HepG2 (cell line): ENCODE results near the gene MICOS13. TPM values are rescaled to one million over a fixed set of nuclear protein-coding genes. Genes with fewer than 3 reads are reported as not detected.

Experiments used
- ATAC-seq: fragments of 200-7000 bp; cut with Tn5 transposase; 3 replicates; pipeline ENCODE4 v1.9.1; 2020; ENCODE audit warnings: mild to moderate bottlenecking, moderate library complexity
- BruUV-seq: library from RNA; stranded (reverse); fragments of 400-500 nt; replicated peaks from 2 replicates; lab custom pipeline; 2021; lab: Mats Ljungman, UMichigan
- CTCF ChIA-PET: fragments of 300-600 bp; formaldehyde crosslinking; extraction: SDS; loops from one replicate; lab custom pipeline; 2021; ENCODE audit warnings: low total read pairs, inconsistent platforms, low intra/inter-chr PET ratio; lab: Yijun Ruan, JAX
- POLR2A ChIA-PET: fragments of 350-600 bp; sonication (Branson Sonifier 250); formaldehyde crosslinking; loops from one replicate; lab custom pipeline; 2020; ENCODE audit warnings: antibody characterized with exemption, inconsistent platforms; lab: Yijun Ruan, JAX
- DNase-seq: peaks from one replicate; pipeline ENCODE4 v3.0.0-alpha.2; 2015; ENCODE audit warnings: low spot score
- FAIRE-seq: peaks from 3 replicates; lab custom pipeline; 2011; peaks lifted over from hg19 to GRCh38; lab: Jason Lieb, UNC
- H2AFZ ChIP-seq: one replicate; pipeline ENCODE4 v1.6.1; 2011; ENCODE audit warnings: low read length, inconsistent platforms
- H3K27ac ChIP-seq: fragments of 300-600 bp; 3 replicates; pipeline ENCODE4 v1.8.0; 2011; ENCODE audit warnings: mixed run types, mild to moderate bottlenecking, mixed read lengths, low read length, inconsistent platforms; ENCODE audit not compliant: insufficient read depth; ENCODE audit errors: extremely low read length
- H3K27me3 ChIP-seq, 2 experiments: fragments of 200-600 bp in 1 of 2; 2 replicates in 1 of 2; 3 replicates in 1 of 2; pipeline versions ENCODE4 v1.6.0 to v1.8.0; 2011; ENCODE audit warnings: low read length in 2 of 2, mild to moderate bottlenecking in 2 of 2, moderate library complexity in 2 of 2, inconsistent platforms in 1 of 2; ENCODE audit not compliant: insufficient read depth in 2 of 2, control insufficient read depth in 1 of 2
- H3K36me3 ChIP-seq, 2 experiments: fragments of 200-600 bp in 1 of 2; replicated peaks in 1 of 2; 2 replicates in 1 of 2; 3 replicates in 1 of 2; pipeline versions ENCODE4 v1.5.1 to v1.8.0; 2011; ENCODE audit warnings: low read length in 2 of 2, inconsistent platforms in 1 of 2; ENCODE audit not compliant: insufficient read depth in 2 of 2, control insufficient read depth in 1 of 2
- H3K4me1 ChIP-seq: 2 replicates; pipeline ENCODE4 v1.5.1; 2012; ENCODE audit warnings: low read length, inconsistent platforms; ENCODE audit not compliant: insufficient read depth
- H3K4me2 ChIP-seq: 2 replicates; pipeline ENCODE4 v1.6.0; 2011; ENCODE audit warnings: low read depth, low read length, inconsistent platforms
- H3K4me3 ChIP-seq, 3 experiments: fragments of 200-600 bp in 1 of 3; sonication (generic), shearing (Covaris generic) in 1 of 3; replicated peaks in 1 of 3; 2 replicates each; pipeline ENCODE4 v1.5.1; 2011 to 2016; ENCODE audit warnings: low read length in 3 of 3, inconsistent platforms in 2 of 3, low read depth in 2 of 3, mild to moderate bottlenecking in 2 of 3, control low read depth in 1 of 3, mixed read lengths in 1 of 3; ENCODE audit not compliant: insufficient read depth in 1 of 3
- H3K79me2 ChIP-seq: one replicate; pipeline ENCODE4 v1.6.1; 2011; ENCODE audit warnings: low read length, inconsistent platforms; ENCODE audit not compliant: insufficient read depth
- H3K9ac ChIP-seq: 2 replicates; pipeline ENCODE4 v1.6.0; 2011; ENCODE audit warnings: mild to moderate bottlenecking, low read depth, low read length, inconsistent platforms; ENCODE audit not compliant: insufficient read depth
- H3K9me3 ChIP-seq: 2 replicates; pipeline ENCODE4 v1.5.1; 2012; ENCODE audit warnings: mild to moderate bottlenecking, low read length
- H4K20me1 ChIP-seq: 2 replicates; pipeline ENCODE4 v1.6.0; 2011; ENCODE audit warnings: inconsistent platforms, mild to moderate bottlenecking, low read length, moderate library complexity; ENCODE audit not compliant: insufficient read depth
- AGO2 ChIP-seq: fragments of 200-400 bp; formaldehyde crosslinking; optimal IDR thresholded peaks from 2 replicates; pipeline ENCODE3; 2017; ENCODE audit warnings: mild to moderate bottlenecking, low read depth, low read length, moderate library complexity
- FOSL2 ChIP-seq: sonication (generic); formaldehyde crosslinking; IDR thresholded peaks from 2 replicates; pipeline ENCODE4 v1.4.0; 2020; ENCODE audit warnings: missing genetic modification reagents
- NONO ChIP-seq, 2 experiments: fragments of 450-650 bp in 1 of 2; sonication (generic) in 1 of 2; formaldehyde crosslinking in 1 of 2; IDR thresholded peaks in 1 of 2; conservative IDR thresholded peaks in 1 of 2; 2 replicates each; pipeline versions ENCODE4 v1.6.1 to v1.8.0; 2017 to 2022; ENCODE audit warnings: mild to moderate bottlenecking in 1 of 2, missing genetic modification reagents in 1 of 2, moderate library complexity in 1 of 2
- PAF1 ChIP-seq: IDR thresholded peaks from 2 replicates; pipeline ENCODE4 v1.6.1; 2016; ENCODE audit warnings: missing genetic modification reagents, missing compliant biosample characterization
- POLR2A ChIP-seq, 2 experiments: IDR thresholded peaks; 2 replicates each; pipeline ENCODE4 v1.6.1; 2011; ENCODE audit warnings: low read depth in 2 of 2, low read length in 2 of 2, mild to moderate bottlenecking in 1 of 2, moderate library complexity in 1 of 2; ENCODE audit not compliant: insufficient read depth in 1 of 2
- RBM39 ChIP-seq: fragments of 200-400 bp; formaldehyde crosslinking; IDR thresholded peaks from one replicate; pipeline ENCODE4 v1.6.1; 2018; ENCODE audit warnings: antibody characterized with exemption, mild to moderate bottlenecking, low read depth, low read length; ENCODE audit not compliant: poor library complexity, severe bottlenecking
- TAF1 ChIP-seq: sonication (generic); formaldehyde crosslinking; IDR thresholded peaks from 2 replicates; pipeline ENCODE4 v1.4.0; 2020; ENCODE audit warnings: missing genetic modification reagents
- ZBTB38 ChIP-seq: sonication (generic); formaldehyde crosslinking; IDR thresholded peaks from 2 replicates; pipeline ENCODE4 v1.5.1; 2020; ENCODE audit warnings: mild to moderate bottlenecking, missing genetic modification reagents
- ZNF121 ChIP-seq: sonication (generic); formaldehyde crosslinking; IDR thresholded peaks from 2 replicates; pipeline ENCODE4 v1.5.0; 2020; ENCODE audit warnings: mild to moderate bottlenecking, missing genetic modification reagents
- ZNF891 ChIP-seq: sonication (generic); formaldehyde crosslinking; IDR thresholded peaks from 2 replicates; pipeline ENCODE4 v1.5.0; 2020; ENCODE audit warnings: mild to moderate bottlenecking, missing genetic modification reagents
- ZSCAN25 ChIP-seq: sonication (generic); formaldehyde crosslinking; IDR thresholded peaks from 2 replicates; pipeline ENCODE4 v1.8.0; 2022; ENCODE audit warnings: mild to moderate bottlenecking, missing genetic modification reagents
- WGBS: methylation state at CpG from one replicate; pipeline ENCODE4 v1.1.6; 2017; ENCODE audit warnings: low lambda C conversion rate; 5-methylcytosine and 5-hydroxymethylcytosine counted together
- in situ Hi-C: cut with HindIII; loops from 2 replicates; pipeline ENCODE4 v1.10.0; 2017; ENCODE audit warnings: low pct_unique_long_range_greater_than_20kb; ENCODE audit not compliant: extremely low pct_ligation_motif_present
- intact Hi-C: fragments of 100-400 bp; cut with micrococcal nuclease; formaldehyde crosslinking; loops from one replicate; pipeline ENCODE4 v1.10.0; 2022; ENCODE audit not compliant: unreplicated experiment
- polyA plus RNA-seq, 8 experiments: library from polyadenylated mRNA; depleted of rRNA in 3 of 8; stranded (reverse) in 7 of 8; unstranded in 1 of 8; fragments of >200 nt; fragmentation: Illumina TruSeq in 4 of 8; extraction: Trizol in 4 of 8; gene quantifications; 2 replicates each; pipeline versions ENCODE4 v1.2.1 to v1.2.3, GENCODE V29; 2011 to 2016; ENCODE audit warnings: low read depth in 4 of 8, missing spikeins in 1 of 8, mixed read lengths in 1 of 8; ENCODE audit not compliant: insufficient read depth in 1 of 8
- total RNA-seq, 5 experiments: library from RNA; depleted of rRNA; stranded (reverse); fragments of >200 nt; fragmentation: Illumina TruSeq; extraction: Trizol; gene quantifications; 2 replicates each; pipeline ENCODE4 v1.2.3, GENCODE V29; 2016; ENCODE audit warnings: low read depth in 1 of 5
- TF ChIP-seq, protein P1 (sequence below): sonication (generic); formaldehyde crosslinking; IDR thresholded peaks from 2 replicates; pipeline ENCODE4 v1.5.0; 2020; ENCODE audit warnings: mild to moderate bottlenecking, missing genetic modification reagents
- TF ChIP-seq, protein P2 (sequence below): IDR thresholded peaks from 2 replicates; pipeline ENCODE4 v1.6.1; 2016; ENCODE audit warnings: low read depth, control low read depth

MICOS13 gene
- total and polyA plus RNA-seq, 2 of the 13 experiments (the other 11 are each of a cell fraction or from before 2014, with no cell fraction given) = 28.8 to 35.4 TPM

- Histone ChIP-seq H3K79me2 (peaks cover 34% of the 10 kb centered on the region), H3K9me3 (no peaks in the 10 kb centered on the region), H2AFZ (no peak overlapping the region), H4K20me1 (peaks cover 38% of the 10 kb centered on the region), H3K4me1 (peaks cover 24% of the 10 kb centered on the region; the same call in 1 of the 2 replicates), H3K4me2 (peak overlapping the region; percentile 79), H3K36me3 (peaks cover 24 to 58% of the 10 kb centered on the region in 2 experiments), H3K27ac (peak overlapping the region; percentile 16), H3K4me3 (peak overlapping the region; percentile 88 to 94 (median 89); a peak in 5 of 6 replicates), H3K9ac (peak overlapping the region; percentile 94), H3K27me3 (no peaks in the 10 kb centered on the region; a peak in 1 of 5 replicates)
- ChIA-PET POLR2A (interaction anchor here (1.3 to 3.7 kb wide), 4 partner anchors 14 to 27 kb away, joined by 3 to 95 read pairs (median 6); partner anchors contain the start of genes CATSPERD and LONP1), CTCF (no interaction called here)
- DNase-seq (no peak), FAIRE-seq (no peak), ATAC-seq (no peak)
- 94% methylated on average over 10 of the region's 42 CpGs for WGBS
- intact Hi-C loops (no loop called here), in situ Hi-C loops (no loop called here)
- BruUV-seq = no TSS peak
- TF ChIP-seq PAF1 (CRISPR knock-in tag) (peak; percentile 74; the same call in 1 of the 2 replicates), FOSL2 (CRISPR knock-in tag) (0 out of 2 replicates have a peak, but pooled peaks have one; percentile 4), ZNF891 (CRISPR knock-in tag) (peak; percentile 36; the same call in 1 of the 2 replicates), RBM39 (peak; percentile 78), NONO (IDR thresholded peaks at IDR 0.05) (no peak), NONO (CRISPR knock-in tag; conservative IDR thresholded peaks at IDR 0.05) (no peak), ZNF121 (CRISPR knock-in tag) (peak; percentile 10; the same call in 1 of the 2 replicates), AGO2 (peak; percentile 96), POLR2A (IDR thresholded peaks at IDR 0.05; ENCODE audit: insufficient read depth in 1 of 2, low read depth in 2 of 2, low read length in 2 of 2) (peak; percentile 43 to 58; a peak in 3 of 4 replicates), TAF1 (peak; percentile 33; the same call in 1 of the 2 replicates), ZBTB38 (CRISPR knock-in tag) (0 out of 2 replicates have a peak, but pooled peaks have one; percentile 68), ZSCAN25 (CRISPR knock-in tag) (peak; percentile 64; the same call in 1 of the 2 replicates)
- TF ChIP-seq, protein P1, sequence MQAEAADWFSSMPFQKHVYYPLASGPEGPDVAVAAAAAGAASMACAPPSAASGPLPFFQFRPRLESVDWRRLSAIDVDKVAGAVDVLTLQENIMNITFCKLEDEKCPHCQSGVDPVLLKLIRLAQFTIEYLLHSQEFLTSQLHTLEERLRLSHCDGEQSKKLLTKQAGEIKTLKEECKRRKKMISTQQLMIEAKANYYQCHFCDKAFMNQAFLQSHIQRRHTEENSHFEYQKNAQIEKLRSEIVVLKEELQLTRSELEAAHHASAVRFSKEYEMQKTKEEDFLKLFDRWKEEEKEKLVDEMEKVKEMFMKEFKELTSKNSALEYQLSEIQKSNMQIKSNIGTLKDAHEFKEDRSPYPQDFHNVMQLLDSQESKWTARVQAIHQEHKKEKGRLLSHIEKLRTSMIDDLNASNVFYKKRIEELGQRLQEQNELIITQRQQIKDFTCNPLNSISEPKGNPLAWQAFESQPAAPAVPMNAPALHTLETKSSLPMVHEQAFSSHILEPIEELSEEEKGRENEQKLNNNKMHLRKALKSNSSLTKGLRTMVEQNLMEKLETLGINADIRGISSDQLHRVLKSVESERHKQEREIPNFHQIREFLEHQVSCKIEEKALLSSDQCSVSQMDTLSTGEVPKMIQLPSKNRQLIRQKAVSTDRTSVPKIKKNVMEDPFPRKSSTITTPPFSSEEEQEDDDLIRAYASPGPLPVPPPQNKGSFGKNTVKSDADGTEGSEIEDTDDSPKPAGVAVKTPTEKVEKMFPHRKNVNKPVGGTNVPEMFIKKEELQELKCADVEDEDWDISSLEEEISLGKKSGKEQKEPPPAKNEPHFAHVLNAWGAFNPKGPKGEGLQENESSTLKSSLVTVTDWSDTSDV (CRISPR knock-in tag) = 0 out of 2 replicates have a peak, but pooled peaks have one; percentile 40
- TF ChIP-seq, protein P2, sequence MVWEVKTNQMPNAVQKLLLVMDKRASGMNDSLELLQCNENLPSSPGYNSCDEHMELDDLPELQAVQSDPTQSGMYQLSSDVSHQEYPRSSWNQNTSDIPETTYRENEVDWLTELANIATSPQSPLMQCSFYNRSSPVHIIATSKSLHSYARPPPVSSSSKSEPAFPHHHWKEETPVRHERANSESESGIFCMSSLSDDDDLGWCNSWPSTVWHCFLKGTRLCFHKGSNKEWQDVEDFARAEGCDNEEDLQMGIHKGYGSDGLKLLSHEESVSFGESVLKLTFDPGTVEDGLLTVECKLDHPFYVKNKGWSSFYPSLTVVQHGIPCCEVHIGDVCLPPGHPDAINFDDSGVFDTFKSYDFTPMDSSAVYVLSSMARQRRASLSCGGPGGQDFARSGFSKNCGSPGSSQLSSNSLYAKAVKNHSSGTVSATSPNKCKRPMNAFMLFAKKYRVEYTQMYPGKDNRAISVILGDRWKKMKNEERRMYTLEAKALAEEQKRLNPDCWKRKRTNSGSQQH (CRISPR knock-in tag) = 0 out of 2 replicates have a peak, but pooled peaks have one; percentile 61
Measured at GRCh38 chr19:5691822-5692722, 11.8 kb upstream of the MICOS13 start.
